Neural cell (in vitro differentiated cells): ENCODE results near the gene CRB3. TPM values are rescaled to one million over a fixed set of nuclear protein-coding genes. Genes with fewer than 3 reads are reported as not detected.

Experiments used
- H2AFZ ChIP-seq: fragments of 200-600, 300-800 bp; sonication (generic), shearing (Covaris generic); 2 replicates; pipeline ENCODE4 v1.6.0; 2014; ENCODE audit warnings: low read depth, mild to moderate bottlenecking, antibody characterized with exemption, low read length, moderate library complexity
- H3F3A ChIP-seq: fragments of 200-600 bp; shearing (Covaris generic); 2 replicates; pipeline ENCODE4 v1.6.1; 2016; ENCODE audit warnings: mild to moderate bottlenecking, moderate library complexity, mixed read lengths, antibody characterized with exemption, low read length; ENCODE audit not compliant: insufficient read depth, poor library complexity, severe bottlenecking
- H3K27ac ChIP-seq: fragments of 200-600, 300-800 bp; sonication (generic), shearing (Covaris generic); 2 replicates; pipeline ENCODE4 v1.5.1; 2014; ENCODE audit warnings: mild to moderate bottlenecking, low read length, moderate library complexity
- H3K27me3 ChIP-seq: fragments of 300-800, 200-600 bp; sonication (generic), shearing (Covaris generic); 2 replicates; pipeline ENCODE4 v1.6.0; 2014; ENCODE audit warnings: mild to moderate bottlenecking, low read depth, low read length, moderate library complexity; ENCODE audit not compliant: insufficient read depth
- H3K36me3 ChIP-seq: fragments of 300-800, 200-600 bp; sonication (generic), shearing (Covaris generic); 2 replicates; pipeline ENCODE4 v1.5.1; 2014; ENCODE audit warnings: mild to moderate bottlenecking, antibody characterized with exemption, low read length, moderate library complexity; ENCODE audit not compliant: insufficient read depth
- H3K4me2 ChIP-seq: fragments of 300-800, 200-600 bp; sonication (generic), shearing (Covaris generic); 2 replicates; pipeline ENCODE4 v1.6.0; 2014; ENCODE audit warnings: mild to moderate bottlenecking, low read length
- H3K4me3 ChIP-seq: fragments of 300-800, 200-600 bp; sonication (generic), shearing (Covaris generic); 2 replicates; pipeline ENCODE4 v1.5.1; 2014; ENCODE audit warnings: mild to moderate bottlenecking, low read length, moderate library complexity
- H3K79me2 ChIP-seq: fragments of 200-600 bp; shearing (Covaris generic); replicated peaks from 2 replicates; pipeline ENCODE4 v1.6.0; 2014; ENCODE audit warnings: mild to moderate bottlenecking, low read length, moderate library complexity; ENCODE audit not compliant: insufficient read depth
- H3K9ac ChIP-seq: fragments of 300-800, 200-600 bp; sonication (generic), shearing (Covaris generic); 2 replicates; pipeline ENCODE4 v1.6.1; 2016; ENCODE audit warnings: mild to moderate bottlenecking, low read length, mixed read lengths
- H3K9me2 ChIP-seq: fragments of 200-600 bp; shearing (Covaris generic); 2 replicates; pipeline ENCODE4 v1.6.1; 2016; ENCODE audit warnings: mild to moderate bottlenecking, low read length, mixed read lengths; ENCODE audit not compliant: insufficient read depth
- H3K9me3 ChIP-seq: fragments of 200-600, 300-800 bp; sonication (generic), shearing (Covaris generic); 2 replicates; pipeline ENCODE4 v1.6.1; 2016; ENCODE audit warnings: mild to moderate bottlenecking, mixed run types, low read length, moderate library complexity, mixed read lengths
- H4K20me1 ChIP-seq: fragments of 200-600 bp; shearing (Covaris generic); 2 replicates; pipeline ENCODE4 v1.6.1; 2016; ENCODE audit warnings: mild to moderate bottlenecking, mixed run types; ENCODE audit not compliant: insufficient read depth
- CTCF ChIP-seq: fragments of 450-650 bp; IDR thresholded peaks from 2 replicates; pipeline ENCODE4 v1.5.1; 2014; ENCODE audit warnings: antibody characterized with exemption, mild to moderate bottlenecking, moderate library complexity; ENCODE audit not compliant: poor library complexity, severe bottlenecking
- EP300 ChIP-seq: fragments of 450-650 bp; conservative IDR thresholded peaks from 2 replicates; pipeline ENCODE4 v1.6.1; 2014; ENCODE audit warnings: antibody characterized with exemption, mild to moderate bottlenecking, moderate library complexity; ENCODE audit not compliant: poor library complexity, severe bottlenecking
- EZH2 ChIP-seq: fragments of 200-600, 300-800 bp; shearing (Covaris generic), sonication (generic); IDR thresholded peaks from 2 replicates; pipeline ENCODE4 v1.6.1; 2014; ENCODE audit warnings: antibody characterized with exemption, low read length, borderline replicate concordance, mild to moderate bottlenecking; ENCODE audit not compliant: insufficient read depth, poor library complexity, severe bottlenecking
- MXI1 ChIP-seq: fragments of 450-650 bp; conservative IDR thresholded peaks from 2 replicates; pipeline ENCODE4 v1.6.1; 2014; ENCODE audit warnings: antibody characterized with exemption, mild to moderate bottlenecking; ENCODE audit not compliant: poor library complexity, severe bottlenecking
- POLR2AphosphoS5 ChIP-seq: IDR thresholded peaks from 2 replicates; pipeline ENCODE4 v1.6.1; 2012
- RAD21 ChIP-seq: fragments of 450-650 bp; conservative IDR thresholded peaks from 2 replicates; pipeline ENCODE4 v1.6.1; 2014; ENCODE audit warnings: antibody characterized with exemption, mild to moderate bottlenecking, moderate library complexity
- REST ChIP-seq: IDR thresholded peaks from 2 replicates; pipeline ENCODE4 v1.6.1; 2012; ENCODE audit warnings: borderline replicate concordance
- SMC3 ChIP-seq: fragments of 450-650 bp; conservative IDR thresholded peaks from 2 replicates; pipeline ENCODE4 v1.6.1; 2014; ENCODE audit warnings: antibody characterized with exemption, mild to moderate bottlenecking, moderate library complexity; ENCODE audit not compliant: poor library complexity
- TAF1 ChIP-seq: IDR thresholded peaks from 2 replicates; pipeline ENCODE4 v1.6.1; 2012; ENCODE audit warnings: low read depth
- polyA plus RNA-seq: library from polyadenylated mRNA; depleted of rRNA; stranded (reverse); fragments of >200 nt; gene quantifications from 2 replicates; pipeline ENCODE4 v1.2.3, GENCODE V29; 2014

Gene CRB3
- polyA plus RNA-seq, 1 donor from 2014 or later: 0.43 TPM

GRCh38 chr19:6484831-6485230, 20.8 kb downstream of the CRB3 start:
- no peak overlapping the region for H3K4me2 ChIP-seq
- no peaks in the 10 kb centered on the region for H4K20me1 ChIP-seq

GRCh38 chr19:6489278-6490061, 25.4 kb downstream of the CRB3 start:
- Histone ChIP-seq H3K4me2 (no peak overlapping the region), H3K36me3 (no peaks in the 10 kb centered on the region), H3K4me3 (no peak overlapping the region), H3K79me2 (no peaks in the 10 kb centered on the region), H3K9ac (no peak overlapping the region), H2AFZ (no peak overlapping the region), H3K27ac (no peak overlapping the region), H4K20me1 (no peaks in the 10 kb centered on the region), H3F3A (no peaks in the 10 kb centered on the region), H3K9me2 (no peaks in the 10 kb centered on the region), H3K27me3 (no peaks in the 10 kb centered on the region), H3K9me3 (no peaks in the 10 kb centered on the region)
- TF ChIP-seq RAD21: no peak
- TF ChIP-seq EP300: no peak
- TF ChIP-seq SMC3: no peak
- TF ChIP-seq REST: no peak

More at GRCh38 chr19:6484831-6485230, 20.8 kb downstream of the CRB3 start:
- Histone ChIP-seq H3K36me3 (no peaks in the 10 kb centered on the region), H3K9me2 (no peaks in the 10 kb centered on the region), H3K9me3 (no peaks in the 10 kb centered on the region), H3K9ac (no peak overlapping the region), H3K4me3 (no peak overlapping the region), H2AFZ (no peak overlapping the region), H3K27ac (no peak overlapping the region), H3K27me3 (no peaks in the 10 kb centered on the region), H3K79me2 (no peaks in the 10 kb centered on the region), H3F3A (no peaks in the 10 kb centered on the region)
- TF ChIP-seq MXI1 (no peak), CTCF (no peak), POLR2AphosphoS5 (no peak), TAF1 (no peak), REST (no peak), EZH2 (no peak), SMC3 (no peak), EP300 (no peak), RAD21 (no peak)
